ENCODE data around the gene PPP2R2C. TPM values are rescaled to one million over a fixed set of nuclear protein-coding genes. Genes with fewer than 3 reads are reported as not detected.

The PPP2R2C gene
- total RNA-seq, 1 donor from 2014 or later: 2.2 TPM

GRCh38 chr4:6390356-6390755 lies 82.1 kb downstream of the PPP2R2C start:
- DNase-seq (ENCODE audit: low spot score in 2 of 2): no peak
- no peak for TF ChIP-seq CTCF (IDR thresholded peaks at IDR 0.05)
- no peak overlapping the region for H3K4me3 ChIP-seq
- no peaks in the 10 kb centered on the region for H3K27me3 ChIP-seq
- intact Hi-C loops (cut with DNase I): no loop called here
- H3K27ac ChIP-seq: no peak overlapping the region
- no peaks in the 10 kb centered on the region for H3K9me3 ChIP-seq
- H3K36me3 ChIP-seq: no peaks in the 10 kb centered on the region
- no peaks in the 10 kb centered on the region for H3K4me1 ChIP-seq

DNA sequence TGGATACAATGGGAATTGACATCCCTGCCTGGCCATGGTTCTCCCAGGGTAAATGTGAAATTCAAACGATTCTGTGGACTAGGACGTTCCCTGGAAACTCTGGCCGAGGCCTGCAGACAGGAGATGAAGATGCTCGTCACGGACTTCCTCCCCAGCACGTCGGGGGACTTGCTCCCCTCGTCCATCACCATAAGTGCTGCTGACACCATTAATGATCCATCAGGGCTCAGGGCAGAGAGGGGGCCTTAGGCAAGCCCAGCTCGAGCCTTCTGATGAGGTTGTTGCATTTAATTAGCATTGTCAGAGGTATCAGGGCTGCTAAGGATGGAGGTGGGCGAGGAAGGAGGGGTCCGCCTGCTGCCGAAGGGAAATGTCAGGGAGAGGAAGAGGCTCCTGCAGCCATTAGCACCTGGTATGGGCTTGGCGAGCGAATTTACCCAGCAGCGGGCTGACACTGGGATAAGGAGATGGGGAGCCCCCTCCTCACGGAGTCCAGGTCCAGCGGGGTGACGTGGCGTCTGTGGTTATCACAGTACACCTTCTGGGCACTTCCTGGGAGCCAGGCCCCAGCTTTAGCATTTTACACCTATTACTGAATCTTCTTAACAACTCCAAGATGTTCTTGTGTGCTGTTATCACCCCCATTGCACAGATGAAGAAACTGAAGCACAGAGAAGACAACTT lies 83.1 kb downstream of the PPP2R2C start:
- DNase-seq (ENCODE audit: low spot score in 2 of 2): no peak
- no peak overlapping the region for H3K4me3 ChIP-seq
- no peaks in the 10 kb centered on the region for H3K9me3 ChIP-seq
- no peaks in the 10 kb centered on the region for H3K36me3 ChIP-seq
- H3K27ac ChIP-seq: no peak overlapping the region
- no peaks in the 10 kb centered on the region for H3K4me1 ChIP-seq
- no peaks in the 10 kb centered on the region for H3K27me3 ChIP-seq
- intact Hi-C loops (cut with DNase I): no loop called here
- no peak for TF ChIP-seq CTCF (IDR thresholded peaks at IDR 0.05)

- intact Hi-C loops (cut with DNase I): no loop called here
- no peak for DNase-seq (ENCODE audit: low spot score in 2 of 2)
- H3K9me3 ChIP-seq: no peaks in the 10 kb centered on the region
- H3K27me3 ChIP-seq: no peaks in the 10 kb centered on the region
- no peak overlapping the region for H3K27ac ChIP-seq
- no peak overlapping the region for H3K4me3 ChIP-seq
- H3K36me3 ChIP-seq: no peaks in the 10 kb centered on the region
- no peak for TF ChIP-seq CTCF (IDR thresholded peaks at IDR 0.05)
- no peaks in the 10 kb centered on the region for H3K4me1 ChIP-seq
Observed at GRCh38 chr4:6388713-6389112, 83.7 kb downstream of the PPP2R2C start.

DNA sequence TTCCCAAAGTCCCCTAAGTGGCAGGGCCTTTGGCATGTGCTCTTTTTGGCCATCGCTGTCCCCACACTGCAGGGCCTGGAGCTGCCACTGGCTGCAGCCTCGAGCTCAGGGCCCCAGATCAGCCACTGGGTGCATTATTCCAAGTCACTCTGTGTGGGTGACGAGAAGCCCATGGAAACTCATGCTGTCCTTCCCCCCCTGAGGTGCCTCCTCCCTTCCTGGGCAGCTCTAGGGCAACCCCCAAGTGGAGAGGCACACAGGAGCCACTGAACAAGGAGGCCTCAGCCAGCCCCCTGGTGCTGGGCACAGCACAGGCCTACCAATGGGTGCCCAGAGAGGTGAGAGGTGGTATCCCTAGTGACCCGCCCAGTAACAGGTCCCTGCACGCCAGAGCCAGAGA lies 84.5 kb downstream of the PPP2R2C start:
- Histone ChIP-seq H3K4me3 (no peak overlapping the region), H3K9me3 (no peaks in the 10 kb centered on the region), H3K27ac (no peak overlapping the region), H3K27me3 (no peaks in the 10 kb centered on the region), H3K4me1 (no peaks in the 10 kb centered on the region), H3K36me3 (no peaks in the 10 kb centered on the region)
- no peak for DNase-seq (ENCODE audit: low spot score in 2 of 2)
- intact Hi-C loops (cut with DNase I): no loop called here
- no peak for TF ChIP-seq CTCF (IDR thresholded peaks at IDR 0.05)

DNA sequence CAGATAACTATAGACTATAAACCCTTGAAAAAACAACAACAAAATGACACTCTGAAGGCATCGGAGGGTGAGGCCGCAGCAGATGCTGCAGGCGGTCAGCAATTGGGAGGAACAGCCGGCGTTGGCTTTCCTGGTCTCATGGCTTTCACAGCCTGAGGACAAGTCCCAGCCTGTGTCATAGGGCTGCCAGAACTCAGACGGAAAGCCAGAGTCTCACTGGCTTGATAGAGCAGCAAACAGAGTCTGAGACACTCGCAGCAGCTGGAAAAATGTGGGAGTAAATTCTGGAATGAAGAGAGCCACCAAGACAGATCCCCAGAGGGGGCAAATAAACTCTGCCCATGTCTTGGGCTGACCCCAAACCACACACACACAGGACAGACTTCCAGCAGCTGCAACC lies 86.3 kb downstream of the PPP2R2C start:
- H3K27me3 ChIP-seq: no peaks in the 10 kb centered on the region
- no peak overlapping the region for H3K27ac ChIP-seq
- no peak for DNase-seq (ENCODE audit: low spot score in 2 of 2)
- no peaks in the 10 kb centered on the region for H3K4me1 ChIP-seq
- intact Hi-C loops (cut with DNase I): no loop called here
- H3K4me3 ChIP-seq: no peak overlapping the region
- no peak for TF ChIP-seq CTCF (IDR thresholded peaks at IDR 0.05)
- no peaks in the 10 kb centered on the region for H3K9me3 ChIP-seq
- no peaks in the 10 kb centered on the region for H3K36me3 ChIP-seq

DNA sequence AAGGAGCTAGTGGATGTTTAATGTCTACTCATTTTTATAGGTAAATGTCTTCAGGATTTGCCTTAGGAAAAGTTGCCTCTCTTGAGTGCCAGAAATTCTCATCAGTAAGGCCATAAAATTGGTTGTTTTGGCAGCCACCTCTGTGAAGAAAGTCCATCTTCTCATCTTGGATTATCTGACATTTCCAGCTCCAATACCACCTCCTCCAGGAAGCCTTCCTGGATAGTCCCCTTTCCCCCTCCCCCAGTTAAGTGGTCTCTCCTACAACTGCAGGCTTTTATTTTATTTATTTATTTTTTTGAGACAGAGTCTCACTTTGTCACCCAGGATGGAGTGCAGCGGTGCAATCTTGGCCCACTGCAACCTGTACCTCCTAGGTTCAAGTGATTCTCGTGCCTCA lies 87.1 kb downstream of the PPP2R2C start:
- Histone ChIP-seq H3K27ac (no peak overlapping the region), H3K4me1 (no peaks in the 10 kb centered on the region), H3K36me3 (no peaks in the 10 kb centered on the region), H3K27me3 (no peaks in the 10 kb centered on the region), H3K4me3 (no peak overlapping the region), H3K9me3 (no peaks in the 10 kb centered on the region)
- intact Hi-C loops (cut with DNase I): no loop called here
- no peak for TF ChIP-seq CTCF (IDR thresholded peaks at IDR 0.05)
- DNase-seq (ENCODE audit: low spot score in 2 of 2): no peak

All from ascending aorta (tissue), 2 donors.